Stimulated activated CD4-positive, alpha-beta T cell treated with anti-CD3 and anti-CD28 coated beads, Interleukin-12 subunit alpha, Interleukin-12 subunit beta, amount 100 ng/mL, for 4 hours (primary cell): ENCODE measurements around the gene ERRFI1.
"Not testable (repeated sequence)": the region's sequence is repeated elsewhere in the genome, so short reads cannot be mapped to it uniquely, and the experiment has no call there.

Source experiments
- DNase-seq: peaks from one replicate; pipeline ENCODE4 v3.0.0-alpha.2; 2020

ERRFI1 gene

DNA sequence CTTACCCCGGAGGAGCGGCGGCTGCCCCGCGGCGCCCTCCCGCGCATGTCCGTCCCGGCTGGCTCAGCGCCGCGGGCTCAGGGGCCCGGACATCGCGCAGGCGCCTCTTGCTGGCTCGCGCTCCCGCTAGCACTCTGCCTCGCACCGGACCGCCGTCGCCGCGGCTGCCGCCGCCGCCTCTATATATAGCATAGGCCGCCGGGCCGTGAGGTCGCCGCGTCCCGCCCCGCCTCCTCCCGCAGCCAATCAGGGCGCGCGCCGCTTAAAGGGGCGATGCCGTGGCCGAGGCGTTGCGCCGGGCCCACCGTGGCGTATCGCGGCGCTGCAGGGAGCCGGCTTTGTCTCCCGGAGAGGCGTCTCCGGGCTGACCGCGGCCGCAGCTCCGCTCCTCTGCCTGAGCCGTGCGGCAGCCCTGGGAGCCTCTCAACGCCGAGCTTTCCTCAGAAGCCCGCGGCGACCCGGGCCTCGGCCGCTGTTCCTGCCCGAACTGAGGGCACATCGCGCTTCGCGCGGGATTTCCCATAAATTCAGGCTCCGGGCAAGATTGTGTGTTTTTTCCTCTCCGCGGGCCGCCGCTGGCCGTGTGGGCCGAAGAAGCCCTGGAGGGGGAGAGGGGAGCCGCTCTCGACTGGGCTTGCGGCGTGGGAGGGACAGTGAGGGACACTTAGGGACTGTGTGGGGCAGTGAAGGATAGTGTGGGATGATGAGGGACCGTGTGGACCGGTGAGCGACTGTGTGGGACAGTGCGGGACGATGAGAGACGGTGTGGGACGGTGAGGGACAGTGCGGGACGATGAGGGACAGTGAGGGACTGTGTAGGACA lies at the start of gene ERRFI1:
TSS of gene ERRFI1 (minus strand) at position 157 of the 823 bp plus-strand sequence. CDS start 10,690 bp downstream, outside the sequence.
- DNase-seq, result peak; percentile 88

GRCh38 chr1:8075511-8076051 lies 49.5 kb upstream of the ERRFI1 start:
- DNase-seq, result no peak

DNA sequence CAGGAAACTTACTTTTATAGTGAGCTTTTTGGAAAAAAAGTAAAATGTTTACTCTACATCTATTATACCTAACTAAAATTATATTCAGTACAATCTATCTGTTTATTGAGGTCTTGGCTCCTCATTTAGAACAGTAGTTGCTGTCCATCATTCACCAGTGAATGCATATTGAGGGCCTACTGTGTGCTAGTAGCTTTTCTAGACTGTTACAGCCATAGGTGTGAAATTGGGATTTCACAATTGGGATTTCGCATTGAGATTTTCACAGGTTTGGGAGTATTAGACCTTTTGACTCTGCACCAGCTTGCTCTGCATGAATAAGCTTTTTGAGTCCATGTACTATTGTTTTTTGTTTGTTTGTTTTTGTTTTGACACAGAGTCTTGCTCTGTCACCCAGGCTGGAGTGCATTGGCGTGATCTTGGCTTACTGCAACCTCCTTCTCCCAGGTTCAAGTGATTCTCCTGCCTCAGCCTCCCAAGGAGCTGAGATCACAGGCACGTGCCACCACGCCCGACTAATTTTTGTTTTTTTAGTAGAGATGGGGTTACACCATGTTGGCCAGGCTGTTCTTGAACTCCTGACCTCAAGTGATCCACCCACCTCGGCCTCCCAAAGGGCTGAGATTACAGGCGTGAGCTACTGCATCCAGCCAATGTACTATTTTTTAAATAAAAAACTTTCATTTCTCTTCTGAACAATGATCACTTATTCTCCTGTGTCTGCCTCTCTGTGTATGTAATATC lies 47.2 kb upstream of the ERRFI1 start:
- DNase-seq, result no peak

GRCh38 chr1:8070381-8070811 lies 44.3 kb upstream of the ERRFI1 start:
- no peak for DNase-seq

GRCh38 chr1:8069614-8070320 lies 43.7 kb upstream of the ERRFI1 start:
- not testable (repeated sequence) for DNase-seq

GRCh38 chr1:8065369-8065768 lies 39.3 kb upstream of the ERRFI1 start:
- DNase-seq, result no peak

DNA sequence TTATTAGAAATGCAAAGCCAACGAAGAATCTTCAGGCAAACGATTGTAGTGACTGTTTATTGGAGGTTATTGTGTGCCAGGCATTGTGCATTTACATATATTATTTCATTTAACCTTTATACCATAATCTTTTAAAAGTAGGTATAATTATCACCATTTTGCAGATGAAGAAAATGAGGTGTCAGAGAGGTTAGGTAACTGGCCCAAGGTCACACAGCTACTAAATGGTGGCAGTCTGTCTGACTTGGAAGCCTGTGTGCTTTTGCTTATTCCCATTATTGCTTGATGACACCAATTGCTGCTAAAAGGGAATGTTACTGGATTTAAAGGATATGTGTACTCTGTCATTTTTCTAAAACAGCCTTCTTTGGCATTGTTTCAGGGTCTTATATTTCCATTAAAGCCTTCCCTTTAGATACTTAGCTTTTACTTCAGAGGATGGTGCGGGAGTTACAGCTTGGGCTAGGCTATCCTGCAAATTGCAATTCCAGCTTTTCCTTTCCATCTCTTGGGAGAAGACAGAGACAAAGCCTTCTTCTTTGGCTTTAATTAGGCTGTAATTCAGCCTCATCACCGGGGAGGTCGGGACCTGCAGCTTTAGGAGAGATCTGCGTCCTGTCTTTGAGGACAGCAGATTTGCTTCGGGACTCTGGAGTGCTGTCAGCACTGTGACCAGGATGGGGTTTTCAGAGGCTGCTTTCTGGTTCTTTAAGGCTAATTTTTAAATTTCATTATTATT lies 37.4 kb upstream of the ERRFI1 start:
- DNase-seq, result no peak

- no peak for DNase-seq
Measured at GRCh38 chr1:8062861-8063260, 36.8 kb upstream of the ERRFI1 start.

DNA sequence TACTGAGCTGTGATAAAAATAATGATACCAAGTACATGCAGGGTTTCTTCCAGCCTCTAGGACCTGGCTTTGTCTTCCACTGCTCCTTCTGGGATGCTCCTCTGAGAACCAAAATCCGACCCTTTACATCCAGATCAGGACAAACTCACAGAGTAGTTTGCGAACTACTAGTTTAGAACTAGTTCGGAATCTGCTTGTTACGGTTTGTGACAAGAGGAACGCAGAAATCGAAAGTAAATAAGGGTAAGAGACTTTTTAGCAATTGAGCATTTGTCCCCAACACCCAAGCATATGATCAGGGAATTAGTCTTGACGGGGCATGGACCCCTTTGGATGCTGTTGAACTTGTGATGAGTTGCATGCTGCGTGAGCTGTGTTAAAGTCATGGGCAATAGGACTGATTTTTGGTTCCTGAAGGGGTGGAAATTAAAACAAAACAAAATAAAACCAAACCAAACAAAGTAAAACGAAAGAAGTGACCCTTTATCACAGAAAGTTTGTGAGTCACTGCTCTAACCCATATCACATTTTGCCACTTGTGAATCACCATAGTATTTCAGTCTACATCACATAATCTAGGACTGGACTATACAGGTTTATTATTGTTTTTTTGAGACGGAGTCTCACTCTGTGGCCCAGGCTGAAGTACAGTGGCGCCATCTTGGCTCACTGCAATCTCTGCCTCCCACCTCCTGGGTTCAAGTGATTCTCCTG lies 35.7 kb upstream of the ERRFI1 start:
- DNase-seq, result no peak

- no peak for DNase-seq
Measured at GRCh38 chr1:8061210-8061609, 35.1 kb upstream of the ERRFI1 start.

DNA sequence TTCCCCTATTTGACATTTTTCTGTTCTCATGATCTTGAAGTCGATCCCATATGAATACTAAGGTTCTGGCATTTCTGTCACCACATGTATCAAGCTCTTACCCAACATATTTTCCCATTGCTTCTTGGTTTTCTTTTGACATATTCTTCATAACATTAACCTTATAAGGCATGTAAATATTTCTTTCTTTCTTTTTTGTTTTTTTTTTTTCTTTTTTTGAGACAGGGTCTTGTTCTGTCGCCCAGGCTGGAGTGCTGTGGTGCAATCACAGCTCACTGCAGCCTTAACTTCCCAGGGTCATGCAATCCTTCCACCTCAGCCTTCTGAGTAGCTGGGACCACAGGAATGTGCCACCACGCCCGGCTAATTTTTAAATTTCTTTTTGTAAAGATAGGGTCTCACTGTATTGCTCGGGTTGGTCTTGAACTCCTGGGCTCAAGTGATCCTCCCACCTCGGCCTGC lies 33.1 kb upstream of the ERRFI1 start:
- no peak for DNase-seq

GRCh38 chr1:8057779-8058178 lies 31.7 kb upstream of the ERRFI1 start:
- not testable (repeated sequence) for DNase-seq

DNA sequence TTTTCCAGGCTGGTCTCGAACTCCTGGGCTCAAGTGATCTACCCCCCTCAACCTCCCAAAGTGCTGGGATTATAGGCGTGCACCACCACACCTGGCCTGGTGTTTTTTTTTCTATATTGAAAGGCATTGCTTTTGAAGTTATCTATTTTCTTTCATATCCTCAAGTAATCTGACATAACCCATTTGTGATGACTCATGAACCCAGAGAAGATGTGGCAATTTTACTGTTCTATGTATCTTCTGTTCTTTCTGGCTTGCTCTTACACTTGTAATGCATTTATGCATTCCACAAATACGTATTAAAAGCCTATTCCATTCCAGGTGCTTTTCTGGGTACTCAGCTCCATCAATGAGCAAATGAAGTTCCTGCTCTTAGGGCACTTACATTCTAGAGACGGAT lies 29.9 kb upstream of the ERRFI1 start:
- DNase-seq, result no peak

- no peak for DNase-seq
Measured at GRCh38 chr1:8053878-8054567, 27.9 kb upstream of the ERRFI1 start.

GRCh38 chr1:8051650-8052049 lies 25.5 kb upstream of the ERRFI1 start:
- no peak for DNase-seq

- DNase-seq, result not testable (repeated sequence)
Measured at GRCh38 chr1:8049229-8049628, 23.1 kb upstream of the ERRFI1 start.

DNA sequence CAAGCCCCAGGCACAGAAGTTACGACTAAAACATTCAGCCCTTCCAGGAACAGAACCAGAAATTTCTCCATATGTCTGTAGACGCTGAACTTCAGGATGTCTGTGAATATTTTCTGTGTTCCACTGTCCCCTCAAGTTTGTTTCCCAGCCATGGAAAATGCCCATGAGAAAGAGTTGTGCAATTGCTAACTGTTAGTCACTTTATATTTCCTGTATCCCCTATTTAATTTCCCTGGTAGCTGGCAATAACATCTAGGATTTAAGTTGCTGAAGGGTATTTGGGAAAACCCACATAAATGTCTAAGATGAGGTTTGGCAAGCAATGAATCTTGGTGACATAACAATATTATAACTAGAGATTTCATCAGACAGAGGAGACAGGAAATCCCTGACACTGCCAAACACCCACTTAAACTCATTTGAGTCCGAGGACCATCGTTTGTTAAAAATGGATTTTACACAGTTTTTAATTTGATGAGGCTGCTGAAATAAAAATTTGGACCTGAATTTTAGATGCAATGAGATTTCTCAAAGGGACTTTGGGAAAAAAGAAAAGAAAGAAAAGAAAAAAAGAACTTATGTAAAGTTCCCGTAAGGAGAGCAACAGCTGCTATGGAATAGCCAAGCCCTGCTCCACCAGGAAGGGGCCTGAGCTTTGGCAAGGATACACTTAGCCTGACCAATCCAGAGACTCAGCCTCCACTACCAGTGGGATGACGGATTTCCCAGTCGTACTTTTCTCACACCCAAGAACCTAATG lies 21.8 kb upstream of the ERRFI1 start:
- no peak for DNase-seq

DNA sequence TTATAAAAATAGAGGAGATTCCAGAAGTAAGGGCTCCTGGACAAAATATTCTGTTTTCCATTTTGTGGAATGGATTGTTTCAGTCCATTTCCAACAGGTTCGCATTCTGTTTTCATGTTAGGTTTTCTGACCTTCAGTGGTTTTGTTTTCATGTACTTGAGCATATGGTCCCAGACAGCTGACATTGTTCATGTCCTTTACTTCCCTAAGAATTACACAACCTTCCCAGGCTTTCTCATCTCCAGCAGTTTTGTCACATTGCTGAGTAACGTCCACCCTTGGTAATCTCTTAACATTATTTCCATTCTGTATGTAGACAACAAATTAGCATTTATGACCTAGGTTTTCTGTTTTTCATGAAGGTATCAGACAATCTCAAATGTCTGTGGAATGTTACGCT lies 21.0 kb upstream of the ERRFI1 start:
- DNase-seq, result no peak

DNA sequence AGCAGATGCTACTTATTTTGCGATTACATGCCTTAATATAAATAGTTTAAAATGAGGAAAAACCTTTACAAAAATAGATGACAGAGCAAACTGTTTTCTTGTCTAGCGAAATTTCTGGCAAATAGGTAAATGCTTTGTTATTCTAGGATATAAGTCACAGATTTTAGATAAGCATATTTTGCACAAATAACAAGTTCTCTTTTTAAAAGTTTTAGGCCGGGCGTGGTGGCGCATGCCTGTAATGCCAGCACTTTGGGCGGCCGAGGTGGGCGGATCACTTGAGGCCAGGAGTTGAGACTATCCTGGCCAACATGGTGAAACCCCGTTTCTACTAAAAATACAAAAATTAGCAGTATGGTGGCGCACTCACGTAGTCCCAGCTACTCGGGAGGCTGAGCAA lies 20.3 kb upstream of the ERRFI1 start:
- DNase-seq, result no peak

GRCh38 chr1:8043621-8044020 lies 17.5 kb upstream of the ERRFI1 start:
- no peak for DNase-seq
